Keratinocyte (primary cell): ENCODE measurements around the gene UBE2F.

Source experiments
- CTCF ChIP-seq, 3 experiments: IDR thresholded peaks in 1 of 3; conservative IDR thresholded peaks in 1 of 3; optimal IDR thresholded peaks in 1 of 3; 2 replicates in 2 of 3; 3 replicates in 1 of 3; pipeline versions ENCODE3 to v1.5.1; 2011; ENCODE audit warnings: low read length in 3 of 3, mild to moderate bottlenecking in 3 of 3, moderate library complexity in 2 of 3, control low read depth in 1 of 3, inconsistent platforms in 1 of 3; ENCODE audit not compliant: insufficient read depth in 2 of 3; ENCODE audit errors: extremely low read depth in 1 of 3
- EZH2 ChIP-seq: IDR thresholded peaks from one replicate; pipeline ENCODE4 v1.6.1; 2012; ENCODE audit warnings: inconsistent platforms, mild to moderate bottlenecking, low read length, moderate library complexity

GRCh38 chr2:238003234-238004031 is 36.6 kb downstream of the UBE2F start:
- TF ChIP-seq CTCF (optimal IDR thresholded peaks at IDR 0.05 in 1 of 3, IDR thresholded peaks at IDR 0.05 in 1 of 3, conservative IDR thresholded peaks at IDR 0.05 in 1 of 3; ENCODE audit: extremely low read depth in 1 of 3, insufficient read depth in 2 of 3, low read length in 3 of 3) (no peak), EZH2 (no peak)
